Adrenal gland (tissue), 12 donors: ENCODE data around the gene LSM2. TPM values are rescaled to one million over a fixed set of nuclear protein-coding genes. Genes with fewer than 3 reads are reported as not detected.
"Not testable (repeated sequence)": the region's sequence is repeated elsewhere in the genome, so short reads cannot be mapped to it uniquely, and the experiment has no call there.

Source experiments
- DNase-seq, 7 donors: peaks; one replicate each; pipeline ENCODE4 v3.0.0-alpha.2; 2019 to 2020
- H3K27ac ChIP-seq, 5 donors: fragments of 200-600 bp; sonication (generic) in 4 of 5; 1 replicate in 3 of 5; 2 replicates in 2 of 5; pipeline versions ENCODE4 v1.5.1 to v1.8.0; 2016 to 2020; ENCODE audit warnings: mild to moderate bottlenecking in 1 of 5
- H3K27me3 ChIP-seq: fragments of 200-600 bp; 2 replicates; pipeline ENCODE4 v1.8.0; 2021
- H3K36me3 ChIP-seq, 2 donors: fragments of 200-600 bp; replicated peaks in 1 of 2; 1 replicate in 1 of 2; 2 replicates in 1 of 2; pipeline versions ENCODE4 v1.5.1 to v1.8.0; 2018 to 2022
- H3K4me1 ChIP-seq, 2 donors: fragments of 200-600 bp; replicated peaks in 1 of 2; 1 replicate in 1 of 2; 2 replicates in 1 of 2; pipeline versions ENCODE4 v1.5.1 to v1.8.0; 2018 to 2021
- H3K4me3 ChIP-seq, 4 donors: fragments of 200-600 bp; sonication (generic) in 3 of 4; one replicate each; pipeline ENCODE4 v1.5.1; 2016 to 2018
- H3K9me3 ChIP-seq, 3 donors: fragments of 200-600 bp; sonication (generic) in 1 of 3; replicated peaks in 1 of 3; 1 replicate in 2 of 3; 2 replicates in 1 of 3; pipeline versions ENCODE4 v1.5.1 to v1.8.0; 2016 to 2021
- POLR2A ChIP-seq, 2 donors: fragments of 450-650 bp; IDR thresholded peaks; one replicate each; pipeline ENCODE4 v1.6.1; 2017; ENCODE audit warnings: antibody characterized with exemption in 2 of 2, mild to moderate bottlenecking in 2 of 2, moderate library complexity in 1 of 2
- WGBS, 4 donors: extraction: QIAGEN DNeasy Blood & Tissue Kit in 2 of 4; methylation state at CpG; one replicate each; pipeline versions ENCODE4 v1.1.5 to v1.1.7; 2013 to 2017; 5-methylcytosine and 5-hydroxymethylcytosine counted together
- intact Hi-C, 2 donors: fragments of 100-400 bp; cut with DNase I; formaldehyde crosslinking; loops; one replicate each; pipeline versions ENCODE4 v1.14.1 to v1.15.0; 2022 to 2023
- polyA plus RNA-seq, 3 donors: library from polyadenylated mRNA; stranded (reverse); fragments of 200-250 nt in 2 of 3; fragments of 350-450 nt in 1 of 3; fragmentation: Illumina TruSeq in 1 of 3; extraction: RNeasy Lipid Tissue Mini Kit (QIAGEN cat#74804) in 1 of 3; gene quantifications; one replicate each; pipeline ENCODE4 v1.2.3, GENCODE V29; 2013 to 2014
- total RNA-seq, 9 donors: library from RNA; depleted of rRNA in 4 of 9; stranded (reverse); fragments of >200 nt in 4 of 9; fragments of 120-200 nt in 1 of 9; fragmentation: NEBNext Ultra II Directional in 1 of 9; extraction: Animal tissue kit (Norgen Biotek cat#: 25700) in 1 of 9; gene quantifications; one replicate each; pipeline versions ENCODE4 v1.1.0 to v1.2.4, GENCODE V29; 2013 to 2023
- TF ChIP-seq, protein P1 (sequence below), 6 experiments: fragments of 450-650 bp in 4 of 6; fragments of 200-600 bp in 2 of 6; sonication (generic) in 1 of 6; IDR thresholded peaks; 1 replicate in 5 of 6; 2 replicates in 1 of 6; pipeline versions ENCODE4 v1.5.1 to v1.8.0; 2016 to 2021; ENCODE audit warnings: antibody characterized with exemption in 6 of 6, mild to moderate bottlenecking in 2 of 6, moderate library complexity in 1 of 6
- donor health status: healthy with polysubstance abuse.
- donor health status: Bipolar disorder and iron deficiency.
- donor health status: DM: yes; HTN: yes; CAD: no.
- donor health status: DM: no; HTN: no; CAD: no.
- donor health status: DM: no; HTN: no; CAD: no.
- donor health status: DM: yes; HTN: yes; CAD: no.

Gene LSM2
- total and polyA plus RNA-seq, 12 donors: 28.0 to 61.3 (median 43.2) TPM

DNA sequence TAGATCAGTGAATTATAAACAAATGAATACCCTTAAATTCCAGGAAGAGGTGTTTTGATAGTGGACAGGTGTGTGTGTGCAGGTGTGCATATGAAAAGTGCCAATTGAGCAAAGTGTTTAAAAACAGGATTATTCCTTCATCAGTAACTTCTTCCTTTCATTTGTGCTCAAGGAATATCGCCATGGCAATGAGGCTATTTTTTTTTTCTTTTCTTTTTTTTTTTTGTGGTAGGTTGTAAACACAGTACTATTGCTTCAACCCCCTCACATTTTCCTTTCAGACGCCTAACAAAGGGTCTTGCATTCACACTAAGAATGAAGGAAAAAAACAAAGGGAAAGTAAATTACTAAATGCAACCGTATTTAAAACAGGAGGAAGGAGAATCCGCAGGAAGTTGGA, 18.8 kb upstream of the LSM2 start:
- no peak for DNase-seq
- no peak overlapping the region for H3K4me3 ChIP-seq
- no peaks in the 10 kb centered on the region for H3K36me3 ChIP-seq
- TF ChIP-seq, protein P1, sequence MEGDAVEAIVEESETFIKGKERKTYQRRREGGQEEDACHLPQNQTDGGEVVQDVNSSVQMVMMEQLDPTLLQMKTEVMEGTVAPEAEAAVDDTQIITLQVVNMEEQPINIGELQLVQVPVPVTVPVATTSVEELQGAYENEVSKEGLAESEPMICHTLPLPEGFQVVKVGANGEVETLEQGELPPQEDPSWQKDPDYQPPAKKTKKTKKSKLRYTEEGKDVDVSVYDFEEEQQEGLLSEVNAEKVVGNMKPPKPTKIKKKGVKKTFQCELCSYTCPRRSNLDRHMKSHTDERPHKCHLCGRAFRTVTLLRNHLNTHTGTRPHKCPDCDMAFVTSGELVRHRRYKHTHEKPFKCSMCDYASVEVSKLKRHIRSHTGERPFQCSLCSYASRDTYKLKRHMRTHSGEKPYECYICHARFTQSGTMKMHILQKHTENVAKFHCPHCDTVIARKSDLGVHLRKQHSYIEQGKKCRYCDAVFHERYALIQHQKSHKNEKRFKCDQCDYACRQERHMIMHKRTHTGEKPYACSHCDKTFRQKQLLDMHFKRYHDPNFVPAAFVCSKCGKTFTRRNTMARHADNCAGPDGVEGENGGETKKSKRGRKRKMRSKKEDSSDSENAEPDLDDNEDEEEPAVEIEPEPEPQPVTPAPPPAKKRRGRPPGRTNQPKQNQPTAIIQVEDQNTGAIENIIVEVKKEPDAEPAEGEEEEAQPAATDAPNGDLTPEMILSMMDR (IDR thresholded peaks at IDR 0.05): no peak
- TF ChIP-seq POLR2A (IDR thresholded peaks at IDR 0.05): no peak
- 74 to 82% (median 76%) methylated on average over 4 of the region's 4 CpGs for WGBS, 4 donors
- H3K4me1 ChIP-seq: peaks cover 17 to 39% of the 10 kb centered on the region in 2 donors
- H3K9me3 ChIP-seq: no peaks in the 10 kb centered on the region
- intact Hi-C loops: no loop called here
- H3K27ac ChIP-seq: peak overlapping the region in 3 of 5 donors; percentile 88 to 98 (median 89)
- H3K27me3 ChIP-seq: no peaks in the 10 kb centered on the region

GRCh38 chr6:31823592-31824196, 16.9 kb upstream of the LSM2 start:
- H3K27me3 ChIP-seq, H3K36me3 ChIP-seq, H3K9me3 ChIP-seq, DNase-seq, intact Hi-C loops, H3K4me3 ChIP-seq: not testable (repeated sequence)
- Histone ChIP-seq H3K4me1 (peaks cover 25 to 53% of the 10 kb centered on the region in 2 donors), H3K27ac (peak overlapping the region; percentile 58 to 100 (median 97))
- WGBS, 4 donors: 82 to 89% (median 88%) methylated on average over 9 of the region's 9 CpGs

DNA sequence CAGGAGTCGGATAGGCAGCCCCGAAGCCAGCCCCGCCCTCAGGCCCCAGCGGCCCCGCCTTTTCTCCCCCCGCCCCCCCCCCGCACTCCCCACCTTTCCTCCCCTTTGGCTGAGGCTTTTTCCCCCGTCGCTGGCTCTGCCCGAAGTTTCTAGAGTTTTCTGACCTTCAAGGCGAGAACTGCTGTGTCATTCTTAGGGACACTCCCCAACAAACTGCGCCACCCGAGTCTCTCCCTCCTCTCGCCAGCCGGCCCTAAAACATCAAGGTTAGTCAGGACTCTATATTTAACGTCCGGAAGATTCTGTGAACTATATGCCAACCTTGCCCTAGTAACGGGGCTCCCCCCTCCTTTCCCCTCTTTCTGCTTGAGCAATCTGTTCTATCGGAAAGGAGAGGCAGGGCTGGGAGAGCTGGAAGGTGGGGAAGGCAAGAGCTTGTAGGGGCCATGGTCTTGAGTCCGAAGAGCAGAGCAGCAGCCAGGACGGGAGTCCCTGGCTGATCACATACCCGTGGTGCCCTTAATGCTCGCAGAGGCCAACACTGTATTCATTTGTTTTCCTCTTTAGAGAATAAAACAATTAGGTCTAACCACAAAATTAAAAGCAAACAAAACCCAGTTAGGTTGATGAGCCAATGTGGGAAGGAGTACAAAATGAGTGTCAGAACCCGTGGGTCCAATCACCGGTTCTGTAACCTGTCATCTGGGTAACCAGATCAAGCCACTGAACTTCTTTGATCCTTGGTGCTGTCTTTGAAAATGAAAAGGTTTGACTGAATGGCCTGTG, 15.5 kb upstream of the LSM2 start:
- TF ChIP-seq POLR2A (IDR thresholded peaks at IDR 0.05): peak; percentile 30 to 82
- TF ChIP-seq, protein P1 (IDR thresholded peaks at IDR 0.05): no peak
- Histone ChIP-seq H3K4me3 (peak overlapping the region in 2 of 4 donors; percentile 50 to 55), H3K27ac (peak overlapping the region; percentile 89 to 100 (median 97)), H3K27me3 (no peaks in the 10 kb centered on the region), H3K4me1 (peaks cover 29 to 66% of the 10 kb centered on the region in 2 donors), H3K36me3 (no peaks in the 10 kb centered on the region), H3K9me3 (no peaks in the 10 kb centered on the region)
- peak; percentile 91 to 97 (median 94) for DNase-seq
- WGBS, 4 donors: 1 to 3% (median 2%) methylated on average over 19 to 24 of the region's 25 CpGs
- intact Hi-C loops: no loop called here

DNA sequence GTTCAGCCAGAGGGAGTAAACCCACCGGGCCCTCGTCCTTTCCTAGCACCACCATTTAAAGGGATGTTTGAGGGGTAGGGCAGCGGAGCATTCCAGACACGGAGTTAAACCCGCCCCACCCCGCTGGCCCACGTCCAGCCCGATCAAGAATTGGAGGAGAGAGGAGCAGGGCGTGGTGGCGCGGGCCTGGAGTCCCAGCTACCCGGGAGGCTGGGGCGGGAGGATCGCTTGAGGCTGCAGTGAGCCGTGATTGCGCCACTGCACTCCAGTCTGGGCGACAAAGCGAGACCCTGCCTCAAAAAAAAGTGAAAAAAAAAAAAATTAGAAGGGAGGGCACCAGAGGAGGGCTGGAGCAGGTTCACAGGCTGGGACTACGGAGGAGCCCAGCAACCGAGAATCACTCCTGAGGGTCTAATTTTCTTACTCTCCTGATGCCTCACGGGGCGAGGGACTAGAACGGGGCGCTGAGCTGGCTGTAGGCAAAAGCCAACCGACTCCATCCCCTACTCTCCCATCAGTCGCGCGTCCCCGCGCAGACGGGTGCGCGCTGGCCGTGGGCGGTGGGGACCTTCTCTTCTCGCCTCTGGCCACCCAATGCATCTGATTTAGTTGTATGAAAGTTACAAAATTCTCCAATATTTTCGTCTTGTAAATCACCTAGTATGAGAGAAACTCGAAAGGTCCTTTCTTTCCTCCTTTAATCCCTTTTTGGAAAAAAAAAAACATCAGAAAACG, 14.7 kb upstream of the LSM2 start:
- peak overlapping the region; percentile 89 to 100 (median 97) for H3K27ac ChIP-seq
- WGBS, 4 donors: 1 to 4% (median 3%) methylated on average over 33 to 39 of the region's 39 CpGs
- H3K4me3 ChIP-seq: peak overlapping the region in 3 of 4 donors; percentile 22 to 55 (median 50)
- H3K27me3 ChIP-seq: no peaks in the 10 kb centered on the region
- no peak for TF ChIP-seq POLR2A (IDR thresholded peaks at IDR 0.05)
- TF ChIP-seq, protein P1 (IDR thresholded peaks at IDR 0.05): no peak
- peaks cover 27 to 61% of the 10 kb centered on the region in 2 donors for H3K4me1 ChIP-seq
- peak; percentile 64 to 88 (median 78) for DNase-seq
- H3K9me3 ChIP-seq: no peaks in the 10 kb centered on the region
- intact Hi-C loops: no loop called here
- H3K36me3 ChIP-seq: no peaks in the 10 kb centered on the region

DNA sequence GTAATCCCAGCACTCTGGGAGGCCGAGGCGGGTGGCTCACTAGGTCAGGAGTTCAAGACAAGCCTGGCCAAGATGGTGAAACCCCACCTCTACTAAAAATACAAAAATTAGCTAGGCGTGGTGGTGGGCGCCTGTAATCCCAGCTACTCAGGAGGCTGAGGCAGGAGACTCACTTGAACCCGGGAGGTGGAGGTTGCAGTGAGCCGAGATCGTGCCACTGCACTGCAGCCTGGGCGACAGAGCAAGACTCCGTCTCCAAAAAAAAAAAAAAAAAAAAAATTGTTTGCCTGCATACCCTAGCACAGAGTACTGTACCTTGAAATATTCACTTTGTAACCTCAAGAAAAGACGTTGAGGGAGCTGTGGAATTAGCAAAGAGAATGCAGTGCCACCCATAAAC, 13.6 kb upstream of the LSM2 start:
- H3K27me3 ChIP-seq, H3K9me3 ChIP-seq, H3K4me3 ChIP-seq, DNase-seq, H3K36me3 ChIP-seq, intact Hi-C loops: not testable (repeated sequence)
- H3K4me1 ChIP-seq: peaks cover 24 to 54% of the 10 kb centered on the region in 2 donors
- peak overlapping the region in 3 of 5 donors; percentile 77 to 100 (median 82) for H3K27ac ChIP-seq
- WGBS, 4 donors: 89 to 95% (median 92%) methylated on average over 9 to 10 of the region's 10 CpGs
